Ishikawa (cell line): ENCODE measurements around the gene TOR1B.

ENCODE experiments used
- CEBPB ChIP-seq: IDR thresholded peaks from 2 replicates; pipeline ENCODE4 v1.6.1; 2012
- EP300 ChIP-seq: IDR thresholded peaks from 2 replicates; pipeline ENCODE4 v1.6.1; 2012; ENCODE audit warnings: borderline replicate concordance
- NFIC ChIP-seq: IDR thresholded peaks from 2 replicates; pipeline ENCODE4 v1.6.1; 2012
- TF ChIP-seq, protein P1 (sequence below): IDR thresholded peaks from 2 replicates; pipeline ENCODE4 v1.6.1; 2012; ENCODE audit warnings: low read depth, mild to moderate bottlenecking

DNA sequence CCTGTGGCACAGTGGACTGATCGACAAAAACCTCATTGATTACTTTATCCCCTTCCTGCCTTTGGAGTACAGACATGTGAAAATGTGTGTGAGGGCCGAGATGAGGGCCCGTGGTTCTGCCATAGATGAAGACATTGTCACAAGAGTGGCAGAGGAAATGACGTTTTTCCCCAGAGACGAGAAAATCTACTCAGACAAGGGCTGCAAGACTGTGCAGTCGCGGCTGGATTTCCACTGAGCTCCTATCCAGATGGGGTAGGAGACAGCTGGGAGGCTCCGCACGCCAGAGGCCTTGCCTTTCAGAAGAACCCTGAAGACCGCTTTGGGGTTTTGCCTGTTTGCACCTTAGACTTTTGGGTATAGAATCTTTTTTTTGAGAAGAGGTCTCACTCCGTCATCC is 6.4 kb downstream of the TOR1B start:
- TF ChIP-seq, protein P1, sequence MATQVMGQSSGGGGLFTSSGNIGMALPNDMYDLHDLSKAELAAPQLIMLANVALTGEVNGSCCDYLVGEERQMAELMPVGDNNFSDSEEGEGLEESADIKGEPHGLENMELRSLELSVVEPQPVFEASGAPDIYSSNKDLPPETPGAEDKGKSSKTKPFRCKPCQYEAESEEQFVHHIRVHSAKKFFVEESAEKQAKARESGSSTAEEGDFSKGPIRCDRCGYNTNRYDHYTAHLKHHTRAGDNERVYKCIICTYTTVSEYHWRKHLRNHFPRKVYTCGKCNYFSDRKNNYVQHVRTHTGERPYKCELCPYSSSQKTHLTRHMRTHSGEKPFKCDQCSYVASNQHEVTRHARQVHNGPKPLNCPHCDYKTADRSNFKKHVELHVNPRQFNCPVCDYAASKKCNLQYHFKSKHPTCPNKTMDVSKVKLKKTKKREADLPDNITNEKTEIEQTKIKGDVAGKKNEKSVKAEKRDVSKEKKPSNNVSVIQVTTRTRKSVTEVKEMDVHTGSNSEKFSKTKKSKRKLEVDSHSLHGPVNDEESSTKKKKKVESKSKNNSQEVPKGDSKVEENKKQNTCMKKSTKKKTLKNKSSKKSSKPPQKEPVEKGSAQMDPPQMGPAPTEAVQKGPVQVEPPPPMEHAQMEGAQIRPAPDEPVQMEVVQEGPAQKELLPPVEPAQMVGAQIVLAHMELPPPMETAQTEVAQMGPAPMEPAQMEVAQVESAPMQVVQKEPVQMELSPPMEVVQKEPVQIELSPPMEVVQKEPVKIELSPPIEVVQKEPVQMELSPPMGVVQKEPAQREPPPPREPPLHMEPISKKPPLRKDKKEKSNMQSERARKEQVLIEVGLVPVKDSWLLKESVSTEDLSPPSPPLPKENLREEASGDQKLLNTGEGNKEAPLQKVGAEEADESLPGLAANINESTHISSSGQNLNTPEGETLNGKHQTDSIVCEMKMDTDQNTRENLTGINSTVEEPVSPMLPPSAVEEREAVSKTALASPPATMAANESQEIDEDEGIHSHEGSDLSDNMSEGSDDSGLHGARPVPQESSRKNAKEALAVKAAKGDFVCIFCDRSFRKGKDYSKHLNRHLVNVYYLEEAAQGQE, result no peak
- TF ChIP-seq EP300, result no peak
- no peak for TF ChIP-seq CEBPB
- no peak for TF ChIP-seq NFIC
